Ecto neural progenitor cell (in vitro differentiated cells): ENCODE data around the gene IL17RB.
A peak's percentile ranks its signal among the peaks of the same experiment; 100 is the strongest.

Source experiments
- DNase-seq: peaks from one replicate; pipeline ENCODE4 v3.0.0-alpha.2; 2018; ENCODE audit warnings: low spot score

IL17RB gene

GRCh38 chr3:53846134-53846850, at the start of gene IL17RB, which contains the start of gene CHDH:
IL17RB (plus strand) TSS chr3:53846568; CDS start chr3:53846589, 21 bp downstream.
CHDH (minus strand) TSS chr3:53846419; CDS start chr3:53824008, 22,411 bp downstream.
- DNase-seq, result peak; percentile 82

DNA sequence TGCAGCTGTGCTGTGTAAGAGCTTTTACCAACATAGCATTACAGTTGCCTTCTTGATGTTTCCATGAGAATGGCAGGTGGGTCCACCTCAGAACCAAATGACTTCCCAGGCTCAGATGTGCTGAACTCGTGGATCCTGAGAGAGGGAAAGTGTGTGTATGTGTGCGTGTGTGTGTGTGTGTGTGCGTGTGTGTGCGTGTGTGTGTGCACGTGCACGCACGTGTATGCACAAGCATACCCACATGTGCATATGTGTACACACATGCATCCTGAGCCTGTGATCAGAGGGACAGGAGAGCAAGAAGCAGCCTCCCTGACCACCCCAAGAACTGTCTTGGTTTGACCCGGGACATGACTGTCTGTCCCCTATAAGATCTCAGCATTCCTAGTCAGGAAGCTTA, 48.2 kb upstream of the IL17RB start:
- DNase-seq, result no peak

- no peak for DNase-seq
Observed at GRCh38 chr3:53799338-53799865, 47.0 kb upstream of the IL17RB start.

- DNase-seq, result no peak
Observed at GRCh38 chr3:53800041-53800906, 46.1 kb upstream of the IL17RB start.

- DNase-seq, result no peak
Observed at GRCh38 chr3:53801319-53801718, 45.0 kb upstream of the IL17RB start.

DNA sequence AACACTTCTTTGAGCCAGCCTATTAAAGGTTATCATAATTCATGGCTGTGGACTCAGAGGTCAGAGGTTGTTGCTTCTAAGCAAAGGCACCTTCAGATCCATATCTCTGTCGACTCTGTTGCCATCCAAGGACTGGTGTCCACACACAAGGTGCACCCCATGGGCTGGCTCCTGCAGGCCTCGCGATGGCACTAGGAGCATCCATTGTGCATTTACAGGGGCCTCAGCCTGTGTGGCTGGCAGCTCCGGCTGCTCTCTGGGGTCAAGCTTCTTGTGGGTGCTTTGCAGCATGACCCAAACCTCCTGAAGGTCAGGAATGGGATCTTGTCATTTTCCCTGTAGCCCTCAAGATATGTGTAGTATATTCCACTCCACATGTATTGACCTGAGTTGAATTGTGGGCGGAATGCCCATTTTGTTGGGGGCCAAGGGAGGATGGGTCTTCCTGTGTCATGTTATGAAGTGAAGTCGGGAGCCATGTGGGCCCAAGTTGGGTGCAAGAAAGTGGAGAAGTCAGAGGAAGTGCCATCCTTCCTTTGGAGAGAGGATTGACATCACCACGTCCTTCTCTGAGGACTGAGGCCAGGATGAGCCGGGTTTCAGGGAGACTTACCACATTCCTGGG, 44.0 kb upstream of the IL17RB start:
- DNase-seq, result no peak

- DNase-seq, result no peak
Observed at GRCh38 chr3:53803124-53803815, 43.1 kb upstream of the IL17RB start.

- no peak for DNase-seq
Observed at GRCh38 chr3:53803816-53804695, 42.3 kb upstream of the IL17RB start.

DNA sequence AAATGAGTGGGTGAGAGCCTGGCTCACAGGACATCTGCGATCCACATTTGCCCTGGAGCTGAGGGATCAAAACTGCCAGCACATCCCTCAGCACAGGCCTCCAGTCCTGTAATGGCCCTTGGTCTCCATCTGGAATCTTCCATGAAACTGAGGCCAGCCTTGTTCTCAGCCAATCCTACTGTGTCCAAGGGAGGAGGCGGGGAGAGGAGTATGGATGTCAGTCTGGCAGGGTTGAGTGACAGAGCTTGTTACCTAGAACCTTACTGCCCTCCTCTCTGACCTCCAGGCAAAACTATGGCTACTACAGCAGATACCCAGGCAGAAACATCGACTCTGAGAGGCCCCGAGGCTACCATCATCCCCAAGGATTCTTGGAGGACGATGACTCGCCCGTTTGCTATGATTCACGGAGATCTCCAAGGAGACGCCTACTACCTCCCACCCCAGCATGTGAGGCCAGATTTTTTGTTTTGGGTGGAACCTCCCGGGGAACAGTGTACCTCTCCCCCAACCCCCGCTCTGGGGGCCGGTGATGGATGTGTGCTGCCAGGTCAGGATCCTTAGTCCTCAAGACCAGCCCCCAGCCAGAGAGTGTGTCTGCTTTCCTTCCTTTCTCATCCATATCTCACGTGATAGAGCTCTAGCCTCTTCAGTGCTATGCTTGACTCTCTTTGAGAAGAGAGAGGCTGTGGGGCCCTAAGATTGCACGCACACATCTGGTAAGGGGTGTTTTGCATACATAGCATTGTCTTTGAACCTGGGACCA, 41.5 kb upstream of the IL17RB start:
- no peak for DNase-seq

- DNase-seq, result no peak
Observed at GRCh38 chr3:53805463-53806159, 40.8 kb upstream of the IL17RB start.

GRCh38 chr3:53806182-53807116, 39.9 kb upstream of the IL17RB start:
- DNase-seq, result no peak

GRCh38 chr3:53807117-53807810, 39.1 kb upstream of the IL17RB start:
- DNase-seq, result no peak

DNA sequence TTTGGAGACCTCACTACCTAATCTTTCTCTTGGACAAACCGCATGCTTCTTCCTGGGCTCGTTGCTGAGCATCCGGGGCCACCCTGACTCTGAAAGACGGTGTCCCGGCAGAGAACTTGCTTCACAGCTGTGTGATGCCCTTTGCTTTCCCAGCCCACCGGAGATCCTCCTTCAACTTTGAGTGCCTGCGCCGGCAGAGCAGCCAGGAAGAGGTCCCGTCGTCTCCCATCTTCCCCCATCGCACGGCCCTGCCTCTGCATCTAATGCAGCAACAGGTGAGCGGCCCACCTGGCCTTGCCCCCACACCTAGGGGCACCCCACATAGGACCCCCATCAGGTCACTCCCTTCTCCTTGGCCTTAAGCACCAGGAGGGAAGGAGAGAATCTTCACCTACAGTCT, 37.9 kb upstream of the IL17RB start:
- no peak for DNase-seq

- DNase-seq, result no peak
Observed at GRCh38 chr3:53809267-53809666, 37.1 kb upstream of the IL17RB start.

DNA sequence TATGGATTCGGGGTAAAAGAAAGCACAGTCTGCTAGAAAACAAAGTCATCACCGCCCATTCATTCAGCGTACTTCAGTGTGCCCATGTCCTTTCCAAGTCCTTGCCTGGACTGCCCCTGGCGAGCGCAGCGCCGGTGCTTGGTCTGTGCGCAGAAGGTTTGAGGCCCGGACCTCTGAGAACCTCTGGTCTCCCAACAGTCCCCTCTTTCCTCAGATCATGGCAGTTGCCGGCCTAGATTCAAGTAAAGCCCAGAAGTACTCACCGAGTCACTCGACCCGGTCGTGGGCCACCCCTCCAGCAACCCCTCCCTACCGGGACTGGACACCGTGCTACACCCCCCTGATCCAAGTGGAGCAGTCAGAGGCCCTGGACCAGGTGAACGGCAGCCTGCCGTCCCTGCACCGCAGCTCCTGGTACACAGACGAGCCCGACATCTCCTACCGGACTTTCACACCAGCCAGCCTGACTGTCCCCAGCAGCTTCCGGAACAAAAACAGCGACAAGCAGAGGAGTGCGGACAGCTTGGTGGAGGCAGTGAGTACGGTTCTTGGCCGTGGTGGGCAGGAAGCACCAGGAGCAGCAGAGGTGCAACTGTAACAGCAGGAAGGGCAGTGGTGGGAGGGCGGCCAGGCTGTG, 36.5 kb upstream of the IL17RB start:
- no peak for DNase-seq

- no peak for DNase-seq
Observed at GRCh38 chr3:53811143-53811927, 35.0 kb upstream of the IL17RB start.
